Stomach (tissue), 9 donors: Measurements from ENCODE around the gene RPGR. TPM values are rescaled to one million over a fixed set of nuclear protein-coding genes. Genes with fewer than 3 reads are reported as not detected.
A peak's percentile ranks its signal among the peaks of the same experiment; 100 is the strongest.

Source experiments
- DNase-seq, 2 donors: peaks; one replicate each; pipeline versions ENCODE4 v3.0.0 to v3.0.0-alpha.2; 2013 to 2019
- H3K27ac ChIP-seq, 5 donors: fragments of 200-600 bp in 4 of 5; sonication (generic) in 4 of 5; one replicate each; pipeline ENCODE4 v1.5.1; 2013 to 2019; ENCODE audit warnings: mild to moderate bottlenecking in 1 of 5, moderate library complexity in 1 of 5
- H3K27me3 ChIP-seq, 3 donors: fragments of 200-600 bp; sonication (generic); one replicate each; pipeline ENCODE4 v1.5.1; 2017 to 2019; ENCODE audit warnings: mixed run types in 1 of 3
- H3K36me3 ChIP-seq, 4 donors: fragments of 200-600 bp; sonication (generic); 1 replicate in 3 of 4; 2 replicates in 1 of 4; pipeline ENCODE4 v1.5.1; 2016 to 2019
- H3K4me1 ChIP-seq, 4 donors: fragments of 200-600 bp; sonication (generic); one replicate each; pipeline ENCODE4 v1.5.1; 2016 to 2019
- H3K4me3 ChIP-seq, 4 donors: fragments of 200-600 bp; sonication (generic) in 3 of 4; one replicate each; pipeline ENCODE4 v1.5.1; 2016 to 2019; ENCODE audit warnings: mild to moderate bottlenecking in 1 of 4
- H3K9me3 ChIP-seq, 4 donors: fragments of 200-600 bp; sonication (generic); one replicate each; pipeline ENCODE4 v1.5.1; 2016 to 2019
- CTCF ChIP-seq, 7 experiments: fragments of 450-650 bp in 4 of 7; fragments of 200-600 bp in 3 of 7; sonication (generic) in 3 of 7; IDR thresholded peaks; one replicate each; pipeline ENCODE4 v1.5.1; 2016 to 2019; ENCODE audit warnings: antibody characterized with exemption in 7 of 7, control low read depth in 2 of 7, mild to moderate bottlenecking in 1 of 7
- EP300 ChIP-seq: sonication (generic); formaldehyde crosslinking; IDR thresholded peaks from one replicate; pipeline ENCODE4 v1.6.1; 2017; ENCODE audit warnings: antibody characterized with exemption
- POLR2A ChIP-seq, 4 donors: fragments of 450-650 bp; IDR thresholded peaks; one replicate each; pipeline ENCODE4 v1.6.1; 2016; ENCODE audit warnings: antibody characterized with exemption in 4 of 4, control low read depth in 2 of 4, mild to moderate bottlenecking in 1 of 4, moderate library complexity in 1 of 4
- POLR2AphosphoS5 ChIP-seq, 3 donors: sonication (generic); formaldehyde crosslinking; IDR thresholded peaks; one replicate each; pipeline ENCODE4 v1.6.1; 2016; ENCODE audit warnings: antibody characterized with exemption in 3 of 3
- WGBS, 5 donors: extraction: QIAGEN DNeasy Blood & Tissue Kit in 3 of 5; methylation state at CpG; one replicate each; pipeline versions ENCODE4 v1.1.5 to v1.1.7; 2013 to 2018; 5-methylcytosine and 5-hydroxymethylcytosine counted together
- intact Hi-C: fragments of 100-400 bp; cut with DNase I; formaldehyde crosslinking; loops from one replicate; pipeline ENCODE4 v1.15.1; 2023; ENCODE audit warnings: low total_unique reads
- polyA plus RNA-seq, 3 donors: library from polyadenylated mRNA; stranded (reverse); fragments of 200-250 nt; gene quantifications; one replicate each; pipeline ENCODE4 v1.2.3, GENCODE V29; 2013
- total RNA-seq, 5 donors: library from RNA; depleted of rRNA; stranded (reverse); fragments of >200 nt; gene quantifications; one replicate each; pipeline versions ENCODE4 v1.1.0 to v1.2.3, GENCODE V29; 2014 to 2016
- donor health status: healthy with polysubstance abuse.
- donor health status: Bipolar disorder and iron deficiency.
- donor health status: healthy.

Gene RPGR
- total and polyA plus RNA-seq, 8 donors: 1.3 to 97.3 (median 10.7) TPM

DNA sequence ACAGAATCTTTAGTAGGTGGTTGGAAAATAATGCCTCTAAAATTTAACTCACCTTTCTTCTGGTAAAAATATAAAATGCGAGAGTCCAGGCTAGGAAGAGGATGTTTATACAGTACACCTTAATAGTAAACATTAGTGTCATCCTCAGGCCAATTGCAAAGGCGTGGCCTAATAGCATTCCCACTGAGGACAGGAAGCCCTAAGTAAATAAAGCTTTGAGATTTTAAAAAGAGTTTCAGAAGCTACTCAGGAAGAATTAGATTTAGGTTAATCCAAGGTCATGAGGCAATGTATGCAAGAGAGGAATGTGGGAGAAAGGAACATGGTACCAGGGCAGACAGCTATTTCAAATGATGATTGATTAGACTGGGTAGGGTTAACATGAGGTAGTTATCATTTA lies 49.5 kb downstream of the RPGR start:
- DNase-seq: no peak
- H3K4me1 ChIP-seq: no peaks in the 10 kb centered on the region
- no peaks in the 10 kb centered on the region for H3K9me3 ChIP-seq
- no peak overlapping the region for H3K27ac ChIP-seq
- H3K36me3 ChIP-seq: no peaks in the 10 kb centered on the region
- H3K4me3 ChIP-seq: no peak overlapping the region
- intact Hi-C loops: no loop called here
- H3K27me3 ChIP-seq: peaks cover 0 to 7% (median 0%) of the 10 kb centered on the region in 3 donors
- 45 to 66% (median 58%) methylated on average over 2 of the region's 2 CpGs for WGBS, 5 donors
- TF ChIP-seq POLR2AphosphoS5 (IDR thresholded peaks at IDR 0.05) (no peak), EP300 (no peak), POLR2A (IDR thresholded peaks at IDR 0.05) (no peak), CTCF (IDR thresholded peaks at IDR 0.05) (no peak)

DNA sequence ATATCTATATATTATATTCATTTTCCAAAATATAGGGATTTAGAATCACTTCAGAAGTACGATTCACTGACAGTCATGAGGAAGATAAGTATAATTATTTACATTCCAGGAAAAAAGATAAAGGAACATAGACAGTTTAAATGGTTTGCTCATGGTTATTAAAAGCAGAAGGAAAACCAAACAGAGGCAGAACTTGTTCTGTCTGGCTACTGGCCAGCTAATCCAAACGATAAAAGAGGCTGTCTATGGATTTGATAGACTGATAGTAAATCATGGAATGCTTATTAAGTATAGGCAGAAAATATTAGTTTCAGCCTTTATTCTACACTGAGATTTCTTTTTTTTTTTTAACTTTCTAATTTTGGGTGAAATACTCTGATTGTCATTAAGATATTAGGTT lies 50.2 kb downstream of the RPGR start:
- Histone ChIP-seq H3K36me3 (no peaks in the 10 kb centered on the region), H3K9me3 (no peaks in the 10 kb centered on the region), H3K27me3 (peaks cover 0 to 7% (median 0%) of the 10 kb centered on the region in 3 donors), H3K4me3 (no peak overlapping the region), H3K4me1 (no peaks in the 10 kb centered on the region), H3K27ac (no peak overlapping the region)
- intact Hi-C loops: no loop called here
- TF ChIP-seq EP300 (no peak), POLR2AphosphoS5 (IDR thresholded peaks at IDR 0.05) (no peak), CTCF (IDR thresholded peaks at IDR 0.05) (no peak), POLR2A (IDR thresholded peaks at IDR 0.05) (no peak)
- 9 to 18% (median 11%) methylated on average over 2 of the region's 2 CpGs for WGBS, 5 donors
- peak in 1 of 2 donors; percentile 12 for DNase-seq

- no peaks in the 10 kb centered on the region for H3K9me3 ChIP-seq
- H3K4me1 ChIP-seq: no peaks in the 10 kb centered on the region
- no peak overlapping the region for H3K27ac ChIP-seq
- no peaks in the 10 kb centered on the region for H3K36me3 ChIP-seq
- no peak for DNase-seq
- 40 to 68% (median 55%) methylated on average over 2 of the region's 2 CpGs for WGBS, 5 donors
- no peak overlapping the region for H3K4me3 ChIP-seq
- H3K27me3 ChIP-seq: peaks cover 0 to 7% (median 0%) of the 10 kb centered on the region in 3 donors
- TF ChIP-seq POLR2AphosphoS5 (IDR thresholded peaks at IDR 0.05) (no peak), CTCF (IDR thresholded peaks at IDR 0.05) (no peak), POLR2A (IDR thresholded peaks at IDR 0.05) (no peak), EP300 (no peak)
- intact Hi-C loops: no loop called here
These were observed 51.2 kb downstream of the RPGR start for GRCh38 chrX:38276089-38276488.

- 31 to 60% (median 50%) methylated on average over 2 of the region's 2 CpGs for WGBS, 5 donors
- Histone ChIP-seq H3K9me3 (no peaks in the 10 kb centered on the region), H3K27me3 (peaks cover 0 to 7% (median 0%) of the 10 kb centered on the region in 3 donors), H3K36me3 (no peaks in the 10 kb centered on the region), H3K4me1 (no peaks in the 10 kb centered on the region), H3K27ac (no peak overlapping the region), H3K4me3 (no peak overlapping the region)
- intact Hi-C loops: no loop called here
- no peak for TF ChIP-seq POLR2AphosphoS5 (IDR thresholded peaks at IDR 0.05)
- TF ChIP-seq CTCF (IDR thresholded peaks at IDR 0.05): no peak
- TF ChIP-seq POLR2A (IDR thresholded peaks at IDR 0.05): no peak
- TF ChIP-seq EP300: no peak
- DNase-seq: no peak
These were observed 51.7 kb downstream of the RPGR start for GRCh38 chrX:38275615-38276014.
